Peyer's patch (tissue), 4 donors: ENCODE results near the gene PIGBOS1. TPM values are rescaled to one million over a fixed set of nuclear protein-coding genes. Genes with fewer than 3 reads are reported as not detected.

Source experiments
- DNase-seq, 3 donors: peaks; one replicate each; pipeline ENCODE4 v3.0.0-alpha.2; 2017 to 2019
- H3K27ac ChIP-seq, 4 donors: fragments of 200-600 bp; sonication (generic); one replicate each; pipeline ENCODE4 v1.5.1; 2016 to 2019
- H3K27me3 ChIP-seq, 2 donors: fragments of 200-600 bp; sonication (generic); one replicate each; pipeline ENCODE4 v1.5.1; 2019
- H3K36me3 ChIP-seq, 3 donors: fragments of 200-600 bp; sonication (generic); one replicate each; pipeline ENCODE4 v1.5.1; 2016 to 2019
- H3K4me1 ChIP-seq, 4 donors: fragments of 200-600 bp; sonication (generic); one replicate each; pipeline ENCODE4 v1.5.1; 2016 to 2019
- H3K4me3 ChIP-seq, 4 donors: fragments of 200-600 bp; sonication (generic); 1 replicate in 3 of 4; 2 replicates in 1 of 4; pipeline ENCODE4 v1.5.1; 2016 to 2019; ENCODE audit warnings: mild to moderate bottlenecking in 1 of 4
- H3K9me3 ChIP-seq, 4 donors: fragments of 200-600 bp; sonication (generic); one replicate each; pipeline ENCODE4 v1.5.1; 2016 to 2019; ENCODE audit warnings: mild to moderate bottlenecking in 1 of 4
- POLR2A ChIP-seq, 2 donors: fragments of 450-650 bp; IDR thresholded peaks; one replicate each; pipeline ENCODE4 v1.5.1; 2017; ENCODE audit warnings: antibody characterized with exemption in 2 of 2, mild to moderate bottlenecking in 2 of 2, moderate library complexity in 2 of 2
- total RNA-seq, 4 donors: library from RNA; depleted of rRNA; stranded (reverse); fragments of >200 nt; gene quantifications; one replicate each; pipeline ENCODE4 v1.1.0, GENCODE V29; 2016
- TF ChIP-seq, protein P1 (sequence below), 6 experiments: fragments of 450-650 bp in 4 of 6; fragments of 200-600 bp in 2 of 6; sonication (generic) in 1 of 6; IDR thresholded peaks; one replicate each; pipeline ENCODE4 v1.5.1; 2017 to 2019; ENCODE audit warnings: antibody characterized with exemption in 6 of 6, mild to moderate bottlenecking in 3 of 6, moderate library complexity in 1 of 6

Gene PIGBOS1
- total RNA-seq, 4 donors from 2014 or later, result 4.2 to 12.0 (median 7.1) TPM

- Histone ChIP-seq H3K4me1 (no peaks in the 10 kb centered on the region), H3K27me3 (no peaks in the 10 kb centered on the region), H3K36me3 (peaks cover 0 to 7% (median 0%) of the 10 kb centered on the region in 3 donors), H3K9me3 (no peaks in the 10 kb centered on the region), H3K4me3 (no peak overlapping the region), H3K27ac (no peak overlapping the region)
- TF ChIP-seq, protein P1, sequence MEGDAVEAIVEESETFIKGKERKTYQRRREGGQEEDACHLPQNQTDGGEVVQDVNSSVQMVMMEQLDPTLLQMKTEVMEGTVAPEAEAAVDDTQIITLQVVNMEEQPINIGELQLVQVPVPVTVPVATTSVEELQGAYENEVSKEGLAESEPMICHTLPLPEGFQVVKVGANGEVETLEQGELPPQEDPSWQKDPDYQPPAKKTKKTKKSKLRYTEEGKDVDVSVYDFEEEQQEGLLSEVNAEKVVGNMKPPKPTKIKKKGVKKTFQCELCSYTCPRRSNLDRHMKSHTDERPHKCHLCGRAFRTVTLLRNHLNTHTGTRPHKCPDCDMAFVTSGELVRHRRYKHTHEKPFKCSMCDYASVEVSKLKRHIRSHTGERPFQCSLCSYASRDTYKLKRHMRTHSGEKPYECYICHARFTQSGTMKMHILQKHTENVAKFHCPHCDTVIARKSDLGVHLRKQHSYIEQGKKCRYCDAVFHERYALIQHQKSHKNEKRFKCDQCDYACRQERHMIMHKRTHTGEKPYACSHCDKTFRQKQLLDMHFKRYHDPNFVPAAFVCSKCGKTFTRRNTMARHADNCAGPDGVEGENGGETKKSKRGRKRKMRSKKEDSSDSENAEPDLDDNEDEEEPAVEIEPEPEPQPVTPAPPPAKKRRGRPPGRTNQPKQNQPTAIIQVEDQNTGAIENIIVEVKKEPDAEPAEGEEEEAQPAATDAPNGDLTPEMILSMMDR (IDR thresholded peaks at IDR 0.05), result no peak
- TF ChIP-seq POLR2A (IDR thresholded peaks at IDR 0.05), result no peak
- DNase-seq, result no peak
Observed at GRCh38 chr15:55348281-55348778, 29.4 kb upstream of the PIGBOS1 start.

DNA sequence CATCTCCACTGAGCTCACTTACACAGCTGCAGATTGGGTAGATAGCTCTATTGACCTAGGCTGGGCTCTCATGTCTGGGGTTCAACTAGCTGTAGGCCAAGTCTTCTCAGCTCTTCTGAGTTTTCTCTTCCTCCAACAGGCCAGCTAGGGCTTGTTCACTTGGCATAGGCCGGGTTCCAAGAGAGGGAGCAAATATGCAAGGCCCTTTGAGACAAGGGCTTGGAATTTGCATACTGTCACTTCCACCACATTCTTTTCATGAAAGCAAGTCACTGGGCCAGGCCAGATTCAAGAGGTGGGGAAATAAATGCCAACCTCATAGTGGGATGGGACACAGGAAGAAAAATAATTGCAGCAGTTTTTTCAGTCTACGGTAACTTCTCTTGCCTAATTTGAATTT, 25.3 kb upstream of the PIGBOS1 start:
- no peaks in the 10 kb centered on the region for H3K4me1 ChIP-seq
- no peak overlapping the region for H3K4me3 ChIP-seq
- no peak for DNase-seq
- H3K9me3 ChIP-seq, result no peaks in the 10 kb centered on the region
- TF ChIP-seq, protein P1 (IDR thresholded peaks at IDR 0.05), result no peak
- H3K36me3 ChIP-seq, result peaks cover 0 to 10% (median 0%) of the 10 kb centered on the region in 3 donors
- H3K27ac ChIP-seq, result no peak overlapping the region
- H3K27me3 ChIP-seq, result no peaks in the 10 kb centered on the region

DNA sequence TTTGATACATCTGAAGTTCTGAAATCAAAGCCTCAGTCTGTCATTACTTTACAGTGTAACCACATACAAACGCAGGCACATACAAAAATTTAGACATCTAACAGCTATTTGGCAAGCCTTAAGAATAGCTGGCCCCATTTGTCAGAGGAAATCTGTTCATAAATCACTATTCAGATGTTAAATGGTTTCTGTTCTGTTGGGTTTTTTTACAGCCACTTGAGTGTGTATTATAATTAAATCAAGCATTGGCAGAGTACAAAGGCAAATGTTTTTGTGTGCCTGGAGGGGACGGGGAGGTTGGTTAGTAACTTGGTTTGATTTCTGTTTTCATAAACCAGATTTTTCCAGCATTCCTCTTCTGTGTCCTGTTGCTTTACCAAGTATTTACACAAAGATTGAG, 24.2 kb upstream of the PIGBOS1 start:
- peaks cover 0 to 10% (median 0%) of the 10 kb centered on the region in 3 donors for H3K36me3 ChIP-seq
- no peak overlapping the region for H3K27ac ChIP-seq
- no peaks in the 10 kb centered on the region for H3K9me3 ChIP-seq
- no peak overlapping the region for H3K4me3 ChIP-seq
- DNase-seq, result no peak
- TF ChIP-seq, protein P1 (IDR thresholded peaks at IDR 0.05), result no peak
- TF ChIP-seq POLR2A (IDR thresholded peaks at IDR 0.05), result no peak
- H3K27me3 ChIP-seq, result no peaks in the 10 kb centered on the region
- no peaks in the 10 kb centered on the region for H3K4me1 ChIP-seq

DNA sequence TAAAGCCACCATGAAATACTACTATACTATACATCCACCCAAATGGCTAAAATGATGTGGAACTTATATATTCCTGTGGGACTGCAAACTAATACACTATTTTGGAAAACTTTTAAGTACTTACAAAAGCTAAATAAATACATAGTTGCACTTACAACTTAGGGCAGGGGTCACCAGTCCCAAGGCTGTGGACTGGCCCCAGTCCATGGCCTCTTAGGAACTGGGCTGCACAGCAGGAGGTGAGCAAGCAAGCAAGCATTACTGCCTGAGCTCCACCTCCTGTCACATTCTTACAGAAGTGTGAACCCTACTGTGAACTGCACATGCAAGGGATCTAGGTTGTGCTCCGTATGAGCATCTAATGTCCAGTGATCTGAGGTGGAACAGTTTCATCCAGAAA, 18.2 kb upstream of the PIGBOS1 start:
- Histone ChIP-seq H3K4me3 (no peak overlapping the region), H3K27me3 (no peaks in the 10 kb centered on the region), H3K36me3 (peaks cover 0 to 31% (median 0%) of the 10 kb centered on the region in 3 donors), H3K4me1 (no peaks in the 10 kb centered on the region), H3K9me3 (no peaks in the 10 kb centered on the region), H3K27ac (no peak overlapping the region)
- TF ChIP-seq, protein P1 (IDR thresholded peaks at IDR 0.05), result no peak
- TF ChIP-seq POLR2A (IDR thresholded peaks at IDR 0.05), result no peak
- no peak for DNase-seq

GRCh38 chr15:55334997-55335396, 16.1 kb upstream of the PIGBOS1 start:
- peaks cover 0 to 43% (median 0%) of the 10 kb centered on the region in 3 donors for H3K36me3 ChIP-seq
- H3K27me3 ChIP-seq, result no peaks in the 10 kb centered on the region
- no peak for TF ChIP-seq POLR2A (IDR thresholded peaks at IDR 0.05)
- TF ChIP-seq, protein P1 (IDR thresholded peaks at IDR 0.05), result no peak
- no peaks in the 10 kb centered on the region for H3K9me3 ChIP-seq
- no peaks in the 10 kb centered on the region for H3K4me1 ChIP-seq
- DNase-seq, result no peak
- H3K4me3 ChIP-seq, result no peak overlapping the region
- no peak overlapping the region for H3K27ac ChIP-seq

- TF ChIP-seq, protein P1 (IDR thresholded peaks at IDR 0.05), result no peak
- no peak for TF ChIP-seq POLR2A (IDR thresholded peaks at IDR 0.05)
- no peaks in the 10 kb centered on the region for H3K27me3 ChIP-seq
- no peaks in the 10 kb centered on the region for H3K4me1 ChIP-seq
- peaks cover 0 to 44% (median 0%) of the 10 kb centered on the region in 3 donors for H3K36me3 ChIP-seq
- no peak for DNase-seq
- no peaks in the 10 kb centered on the region for H3K9me3 ChIP-seq
- no peak overlapping the region for H3K27ac ChIP-seq
- no peak overlapping the region for H3K4me3 ChIP-seq
Observed at GRCh38 chr15:55334371-55334770, 15.4 kb upstream of the PIGBOS1 start.
